GM23338 (cell line): ENCODE measurements around the gene OS9. TPM values are rescaled to one million over a fixed set of nuclear protein-coding genes. Genes with fewer than 3 reads are reported as not detected.

Experiments
- ATAC-seq: fragments of 200-7000 bp; cut with Tn5 transposase; 3 replicates; pipeline ENCODE4 v1.9.1; 2020
- DNase-seq: peaks from one replicate; pipeline ENCODE4 v3.0.0-alpha.2; 2015; ENCODE audit warnings: low spot score
- H2AFZ ChIP-seq: fragments of 200-600 bp; sonication (generic); 2 replicates; pipeline ENCODE4 v1.8.0; 2016; ENCODE audit warnings: antibody characterized with exemption, mild to moderate bottlenecking, moderate library complexity
- H3F3A ChIP-seq: fragments of 200-600 bp; sonication (generic); replicated peaks from 2 replicates; pipeline ENCODE4 v1.8.0; 2017; ENCODE audit warnings: antibody characterized with exemption, mixed run types, low read depth
- H3K27ac ChIP-seq: fragments of 200-600 bp; sonication (generic); 2 replicates; pipeline ENCODE4 v1.6.1; 2016; ENCODE audit warnings: low read depth
- H3K27me3 ChIP-seq: fragments of 200-600 bp; sonication (generic); 2 replicates; pipeline ENCODE4 v1.8.0; 2016; ENCODE audit warnings: mild to moderate bottlenecking, mixed run types, moderate library complexity; ENCODE audit not compliant: insufficient read depth
- H3K36me3 ChIP-seq: fragments of 200-600 bp; sonication (generic); 2 replicates; pipeline ENCODE4 v1.8.0; 2016; ENCODE audit warnings: mild to moderate bottlenecking; ENCODE audit not compliant: insufficient read depth
- H3K4me1 ChIP-seq: fragments of 200-600 bp; sonication (generic); 2 replicates; pipeline ENCODE4 v1.8.0; 2016; ENCODE audit warnings: mild to moderate bottlenecking, moderate library complexity; ENCODE audit not compliant: insufficient read depth
- H3K4me2 ChIP-seq: fragments of 200-600 bp; sonication (generic); 2 replicates; pipeline ENCODE4 v1.7.1; 2017; ENCODE audit warnings: mixed run types
- H3K4me3 ChIP-seq: fragments of 200-600 bp; sonication (generic); 2 replicates; pipeline ENCODE4 v1.6.1; 2016; ENCODE audit warnings: mixed run types
- H3K79me2 ChIP-seq: fragments of 200-600 bp; sonication (generic); replicated peaks from 2 replicates; pipeline ENCODE4 v1.8.0; 2017; ENCODE audit warnings: mild to moderate bottlenecking; ENCODE audit not compliant: insufficient read depth
- H3K9me2 ChIP-seq: fragments of 200-600 bp; sonication (generic); 2 replicates; pipeline ENCODE4 v1.8.0; 2017; ENCODE audit not compliant: insufficient read depth
- H4K20me1 ChIP-seq: fragments of 200-600 bp; sonication (generic); replicated peaks from 2 replicates; pipeline ENCODE4 v1.8.0; 2017; ENCODE audit warnings: mild to moderate bottlenecking; ENCODE audit not compliant: insufficient read depth
- H3K27ac Mint-ChIP-seq: 2 replicates; pipeline ENCODE4 v1.8.0; 2020; ENCODE audit warnings: inconsistent platforms, mild to moderate bottlenecking, moderate library complexity, mixed read lengths
- H3K27me3 Mint-ChIP-seq: 3 replicates; pipeline ENCODE4 v1.8.0; 2022; ENCODE audit warnings: low read depth, mild to moderate bottlenecking, moderate library complexity, mixed read lengths, inconsistent platforms; ENCODE audit not compliant: insufficient read depth, poor library complexity
- H3K36me3 Mint-ChIP-seq: 3 replicates; pipeline ENCODE4 v1.8.0; 2021; ENCODE audit warnings: low read depth, mild to moderate bottlenecking, inconsistent platforms, moderate library complexity, mixed read lengths
- H3K4me1 Mint-ChIP-seq: 3 replicates; pipeline ENCODE4 v1.8.0; 2020; ENCODE audit warnings: mild to moderate bottlenecking, inconsistent platforms, mixed read lengths
- H3K4me3 Mint-ChIP-seq: 3 replicates; pipeline ENCODE4 v1.8.0; 2021; ENCODE audit warnings: moderate library complexity, mild to moderate bottlenecking, inconsistent platforms, mixed read lengths
- H3K9me3 Mint-ChIP-seq: 3 replicates; pipeline ENCODE4 v1.8.0; 2020; ENCODE audit warnings: moderate library complexity, mild to moderate bottlenecking, inconsistent platforms, mixed read lengths
- POLR2AphosphoS5 ChIP-seq: IDR thresholded peaks from 2 replicates; pipeline ENCODE4 v1.6.1; 2016; ENCODE audit warnings: antibody characterized with exemption, low read depth
- polyA plus RNA-seq: library from polyadenylated mRNA; unstranded; fragments of >200 nt; fragmentation: Nextera tagmentation; extraction: Ambion mirVana; gene quantifications from 2 replicates; pipeline ENCODE4 v1.2.1, GENCODE V29; 2016
- total RNA-seq: library from RNA; depleted of rRNA; stranded (reverse); fragments of >200 nt; shearing (Covaris generic); gene quantifications from 2 replicates; pipeline ENCODE4 v1.2.3, GENCODE V29; 2014
- TF ChIP-seq, protein P1 (sequence below): fragments of 250-450 bp; sonication (Bioruptor Pico); IDR thresholded peaks from 2 replicates; pipeline ENCODE4 v1.5.0; 2020; ENCODE audit warnings: mild to moderate bottlenecking, moderate library complexity
- TF ChIP-seq, protein P2 (sequence below), 2 experiments: fragments of 200-600 bp in 1 of 2; sonication (generic) in 1 of 2; conservative IDR thresholded peaks; 2 replicates each; pipeline versions ENCODE4 v1.5.1 to v1.6.1; 2016 to 2017; ENCODE audit warnings: antibody characterized with exemption in 2 of 2, low read depth in 2 of 2, mild to moderate bottlenecking in 2 of 2, moderate library complexity in 1 of 2

The OS9 gene
- total and polyA plus RNA-seq, 2 experiments from 2014 or later = 27.5 to 79.7 TPM

DNA sequence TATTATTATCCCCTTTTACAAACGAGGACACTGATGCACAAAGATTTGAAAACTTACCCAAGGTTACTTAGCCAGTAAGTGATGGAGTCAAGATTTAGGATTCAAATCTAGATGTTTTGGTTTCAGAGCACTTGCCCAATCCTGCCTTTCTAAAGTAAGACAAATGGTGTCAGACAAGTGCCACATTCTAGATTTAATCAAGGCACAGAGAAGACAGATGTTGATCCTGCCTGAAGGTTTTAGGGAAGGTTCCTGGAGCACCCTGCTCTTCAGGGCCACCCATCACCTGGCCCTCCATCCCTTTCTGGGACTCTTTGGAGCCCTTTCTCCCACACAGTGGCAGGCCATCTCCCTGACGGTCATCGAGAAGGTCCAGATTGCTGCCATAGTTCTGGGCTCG, 63.8 kb downstream of the OS9 start (continued):
- TF ChIP-seq, protein P1, sequence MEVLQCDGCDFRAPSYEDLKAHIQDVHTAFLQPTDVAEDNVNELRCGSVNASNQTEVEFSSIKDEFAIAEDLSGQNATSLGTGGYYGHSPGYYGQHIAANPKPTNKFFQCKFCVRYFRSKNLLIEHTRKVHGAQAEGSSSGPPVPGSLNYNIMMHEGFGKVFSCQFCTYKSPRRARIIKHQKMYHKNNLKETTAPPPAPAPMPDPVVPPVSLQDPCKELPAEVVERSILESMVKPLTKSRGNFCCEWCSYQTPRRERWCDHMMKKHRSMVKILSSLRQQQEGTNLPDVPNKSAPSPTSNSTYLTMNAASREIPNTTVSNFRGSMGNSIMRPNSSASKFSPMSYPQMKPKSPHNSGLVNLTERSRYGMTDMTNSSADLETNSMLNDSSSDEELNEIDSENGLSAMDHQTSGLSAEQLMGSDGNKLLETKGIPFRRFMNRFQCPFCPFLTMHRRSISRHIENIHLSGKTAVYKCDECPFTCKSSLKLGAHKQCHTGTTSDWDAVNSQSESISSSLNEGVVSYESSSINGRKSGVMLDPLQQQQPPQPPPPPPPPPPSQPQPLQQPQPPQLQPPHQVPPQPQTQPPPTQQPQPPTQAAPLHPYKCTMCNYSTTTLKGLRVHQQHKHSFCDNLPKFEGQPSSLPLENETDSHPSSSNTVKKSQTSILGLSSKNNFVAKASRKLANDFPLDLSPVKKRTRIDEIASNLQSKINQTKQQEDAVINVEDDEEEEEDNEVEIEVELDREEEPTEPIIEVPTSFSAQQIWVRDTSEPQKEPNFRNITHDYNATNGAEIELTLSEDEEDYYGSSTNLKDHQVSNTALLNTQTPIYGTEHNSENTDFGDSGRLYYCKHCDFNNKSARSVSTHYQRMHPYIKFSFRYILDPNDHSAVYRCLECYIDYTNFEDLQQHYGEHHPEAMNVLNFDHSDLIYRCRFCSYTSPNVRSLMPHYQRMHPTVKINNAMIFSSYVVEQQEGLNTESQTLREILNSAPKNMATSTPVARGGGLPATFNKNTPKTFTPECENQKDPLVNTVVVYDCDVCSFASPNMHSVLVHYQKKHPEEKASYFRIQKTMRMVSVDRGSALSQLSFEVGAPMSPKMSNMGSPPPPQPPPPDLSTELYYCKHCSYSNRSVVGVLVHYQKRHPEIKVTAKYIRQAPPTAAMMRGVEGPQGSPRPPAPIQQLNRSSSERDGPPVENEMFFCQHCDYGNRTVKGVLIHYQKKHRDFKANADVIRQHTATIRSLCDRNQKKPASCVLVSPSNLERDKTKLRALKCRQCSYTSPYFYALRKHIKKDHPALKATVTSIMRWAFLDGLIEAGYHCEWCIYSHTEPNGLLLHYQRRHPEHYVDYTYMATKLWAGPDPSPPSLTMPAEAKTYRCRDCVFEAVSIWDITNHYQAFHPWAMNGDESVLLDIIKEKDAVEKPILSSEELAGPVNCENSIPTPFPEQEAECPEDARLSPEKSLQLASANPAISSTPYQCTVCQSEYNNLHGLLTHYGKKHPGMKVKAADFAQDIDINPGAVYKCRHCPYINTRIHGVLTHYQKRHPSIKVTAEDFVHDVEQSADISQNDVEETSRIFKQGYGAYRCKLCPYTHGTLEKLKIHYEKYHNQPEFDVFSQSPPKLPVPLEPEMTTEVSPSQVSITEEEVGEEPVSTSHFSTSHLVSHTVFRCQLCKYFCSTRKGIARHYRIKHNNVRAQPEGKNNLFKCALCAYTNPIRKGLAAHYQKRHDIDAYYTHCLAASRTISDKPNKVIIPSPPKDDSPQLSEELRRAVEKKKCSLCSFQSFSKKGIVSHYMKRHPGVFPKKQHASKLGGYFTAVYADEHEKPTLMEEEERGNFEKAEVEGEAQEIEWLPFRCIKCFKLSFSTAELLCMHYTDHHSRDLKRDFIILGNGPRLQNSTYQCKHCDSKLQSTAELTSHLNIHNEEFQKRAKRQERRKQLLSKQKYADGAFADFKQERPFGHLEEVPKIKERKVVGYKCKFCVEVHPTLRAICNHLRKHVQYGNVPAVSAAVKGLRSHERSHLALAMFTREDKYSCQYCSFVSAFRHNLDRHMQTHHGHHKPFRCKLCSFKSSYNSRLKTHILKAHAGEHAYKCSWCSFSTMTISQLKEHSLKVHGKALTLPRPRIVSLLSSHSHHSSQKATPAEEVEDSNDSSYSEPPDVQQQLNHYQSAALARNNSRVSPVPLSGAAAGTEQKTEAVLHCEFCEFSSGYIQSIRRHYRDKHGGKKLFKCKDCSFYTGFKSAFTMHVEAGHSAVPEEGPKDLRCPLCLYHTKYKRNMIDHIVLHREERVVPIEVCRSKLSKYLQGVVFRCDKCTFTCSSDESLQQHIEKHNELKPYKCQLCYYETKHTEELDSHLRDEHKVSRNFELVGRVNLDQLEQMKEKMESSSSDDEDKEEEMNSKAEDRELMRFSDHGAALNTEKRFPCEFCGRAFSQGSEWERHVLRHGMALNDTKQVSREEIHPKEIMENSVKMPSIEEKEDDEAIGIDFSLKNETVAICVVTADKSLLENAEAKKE = no peak
- no peak for TF ChIP-seq POLR2AphosphoS5

DNA sequence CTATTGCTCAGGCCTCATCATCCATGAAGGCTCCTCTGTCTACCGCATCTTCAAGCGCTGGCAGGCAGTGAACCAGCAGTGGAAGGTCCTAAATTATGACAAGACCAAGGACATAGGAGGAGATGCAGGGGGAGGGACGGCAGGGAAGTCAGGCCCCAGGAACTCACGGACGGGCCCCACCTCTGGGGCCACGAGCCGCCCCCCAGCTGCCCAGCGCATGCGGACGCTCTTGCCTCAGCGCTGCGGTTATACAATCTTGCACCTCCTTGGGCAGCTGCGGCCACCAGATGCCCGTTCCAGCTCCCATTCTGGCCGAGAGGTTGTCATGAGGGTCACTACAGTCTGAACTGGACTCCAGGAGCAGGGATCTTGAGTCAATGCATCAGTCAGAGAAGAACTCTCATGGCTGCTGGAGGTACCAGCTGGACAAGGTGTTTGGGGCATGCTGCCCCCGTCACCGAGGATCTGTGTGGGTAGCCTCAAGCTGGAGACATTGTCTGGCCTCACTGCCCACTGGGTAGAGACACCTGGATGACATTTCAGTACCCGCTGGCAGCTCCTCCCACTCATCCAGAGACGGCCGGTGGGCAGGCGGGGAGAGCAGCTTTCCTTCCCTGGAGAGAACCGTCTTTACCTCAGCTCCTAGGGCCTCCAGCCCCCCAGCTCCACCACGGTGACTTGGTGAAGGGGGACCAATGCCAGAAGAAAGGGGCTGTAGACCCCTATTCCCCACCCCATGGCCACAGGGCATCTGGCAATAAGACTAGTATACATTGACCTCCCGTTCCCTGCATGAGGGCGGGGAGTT, 64.8 kb downstream of the OS9 start:
- H3K4me3 ChIP-seq = no peak overlapping the region
- H3K27me3 Mint-ChIP-seq = peaks cover 60% of the 10 kb centered on the region
- H2AFZ ChIP-seq = no peak overlapping the region
- no peaks in the 10 kb centered on the region for H3K36me3 ChIP-seq
- no peaks in the 10 kb centered on the region for H3K79me2 ChIP-seq
- H3K4me2 ChIP-seq = no peak overlapping the region
- no peak overlapping the region for H3K27ac ChIP-seq
- no peaks in the 10 kb centered on the region for H3K9me3 Mint-ChIP-seq
- H3K27me3 ChIP-seq = peaks cover 90% of the 10 kb centered on the region
- no peaks in the 10 kb centered on the region for H3K9me2 ChIP-seq
- DNase-seq (no peak), ATAC-seq (no peak)
- peaks cover 22% of the 10 kb centered on the region for H3K4me1 ChIP-seq
- no peaks in the 10 kb centered on the region; the same call in 2 of the 3 replicates for H3K36me3 Mint-ChIP-seq
- TF ChIP-seq, protein P2, sequence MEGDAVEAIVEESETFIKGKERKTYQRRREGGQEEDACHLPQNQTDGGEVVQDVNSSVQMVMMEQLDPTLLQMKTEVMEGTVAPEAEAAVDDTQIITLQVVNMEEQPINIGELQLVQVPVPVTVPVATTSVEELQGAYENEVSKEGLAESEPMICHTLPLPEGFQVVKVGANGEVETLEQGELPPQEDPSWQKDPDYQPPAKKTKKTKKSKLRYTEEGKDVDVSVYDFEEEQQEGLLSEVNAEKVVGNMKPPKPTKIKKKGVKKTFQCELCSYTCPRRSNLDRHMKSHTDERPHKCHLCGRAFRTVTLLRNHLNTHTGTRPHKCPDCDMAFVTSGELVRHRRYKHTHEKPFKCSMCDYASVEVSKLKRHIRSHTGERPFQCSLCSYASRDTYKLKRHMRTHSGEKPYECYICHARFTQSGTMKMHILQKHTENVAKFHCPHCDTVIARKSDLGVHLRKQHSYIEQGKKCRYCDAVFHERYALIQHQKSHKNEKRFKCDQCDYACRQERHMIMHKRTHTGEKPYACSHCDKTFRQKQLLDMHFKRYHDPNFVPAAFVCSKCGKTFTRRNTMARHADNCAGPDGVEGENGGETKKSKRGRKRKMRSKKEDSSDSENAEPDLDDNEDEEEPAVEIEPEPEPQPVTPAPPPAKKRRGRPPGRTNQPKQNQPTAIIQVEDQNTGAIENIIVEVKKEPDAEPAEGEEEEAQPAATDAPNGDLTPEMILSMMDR (conservative IDR thresholded peaks at IDR 0.05; ENCODE audit: low read depth in 2 of 2) = no peak
- H3K27ac Mint-ChIP-seq = no peak overlapping the region
- no peak overlapping the region for H3K4me3 Mint-ChIP-seq
- H3F3A ChIP-seq = peaks cover 14% of the 10 kb centered on the region
- peaks cover 28% of the 10 kb centered on the region for H3K4me1 Mint-ChIP-seq
- peaks cover 4% of the 10 kb centered on the region; the same call in 1 of the 2 replicates for H4K20me1 ChIP-seq
